GM21717 (cell line): ENCODE measurements around the gene AKAP6.

Experiments
- ATAC-seq: cut with Tn5 transposase; IDR thresholded peaks from one replicate; pipeline ENCODE4 v1.9.1; 2021; ENCODE audit warnings: mild to moderate bottlenecking, moderate library complexity; ENCODE audit not compliant: unreplicated experiment

The AKAP6 gene

DNA sequence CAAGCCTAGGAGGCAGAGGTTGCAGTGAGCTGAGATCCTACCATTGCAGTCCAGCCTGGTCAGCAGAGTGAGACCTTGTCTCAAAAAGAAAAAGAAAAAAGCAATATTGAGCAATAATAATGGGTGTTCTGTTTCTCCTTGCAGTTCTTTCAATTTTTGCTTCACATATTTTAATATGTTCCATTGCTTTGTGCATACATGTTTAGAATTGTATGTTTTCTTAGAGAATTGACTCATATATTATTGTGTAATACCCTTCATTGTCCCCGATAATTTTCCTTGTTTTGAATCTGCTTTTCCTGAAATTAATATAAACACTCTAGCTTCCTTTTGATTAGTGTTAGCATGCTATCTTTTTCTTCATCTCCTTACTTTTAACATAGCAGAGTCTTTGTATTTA lies 471.2 kb downstream of the AKAP6 start:
- ATAC-seq, result no peak

DNA sequence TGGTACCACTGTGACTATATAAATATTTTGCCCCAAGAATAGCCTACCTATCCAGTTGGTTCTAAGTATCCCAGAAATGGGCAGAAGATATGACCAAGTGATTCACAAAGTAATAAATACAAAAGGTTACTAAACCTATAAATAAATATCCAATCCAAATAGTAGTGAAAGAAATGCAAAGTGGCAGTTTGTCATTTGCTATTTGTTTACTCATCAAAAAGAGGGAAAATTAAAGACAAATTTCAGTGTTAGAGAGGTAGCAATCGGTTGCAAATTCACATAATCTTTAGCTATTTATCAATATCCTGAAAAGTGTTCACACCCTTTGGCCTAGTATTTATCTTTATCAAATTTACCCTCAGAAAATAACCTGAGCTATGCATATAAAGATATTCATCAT lies 473.2 kb downstream of the AKAP6 start:
- ATAC-seq, result no peak

DNA sequence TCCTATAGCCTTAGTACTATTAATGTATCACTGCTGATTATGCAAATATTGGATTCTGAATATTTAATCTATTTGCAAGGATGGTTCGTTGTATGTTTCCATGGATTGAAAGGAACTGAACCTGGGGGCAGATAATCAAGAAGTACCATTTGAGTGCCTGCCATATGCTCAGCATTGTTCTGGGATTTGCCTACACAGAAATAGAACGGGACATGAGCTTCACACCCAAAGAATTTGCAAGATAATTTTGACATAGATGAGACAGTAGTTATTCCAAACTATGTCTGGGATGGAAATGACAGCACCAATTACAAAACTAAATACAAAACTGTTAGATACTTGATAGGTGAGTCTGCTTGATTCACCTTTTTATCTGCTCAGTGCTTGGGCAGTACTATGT lies 476.9 kb downstream of the AKAP6 start:
- no peak for ATAC-seq

- no peak for ATAC-seq
These were observed 479.5 kb downstream of the AKAP6 start for GRCh38 chr14:32808644-32809043.

- no peak for ATAC-seq
These were observed 480.2 kb downstream of the AKAP6 start for GRCh38 chr14:32809255-32809654.

DNA sequence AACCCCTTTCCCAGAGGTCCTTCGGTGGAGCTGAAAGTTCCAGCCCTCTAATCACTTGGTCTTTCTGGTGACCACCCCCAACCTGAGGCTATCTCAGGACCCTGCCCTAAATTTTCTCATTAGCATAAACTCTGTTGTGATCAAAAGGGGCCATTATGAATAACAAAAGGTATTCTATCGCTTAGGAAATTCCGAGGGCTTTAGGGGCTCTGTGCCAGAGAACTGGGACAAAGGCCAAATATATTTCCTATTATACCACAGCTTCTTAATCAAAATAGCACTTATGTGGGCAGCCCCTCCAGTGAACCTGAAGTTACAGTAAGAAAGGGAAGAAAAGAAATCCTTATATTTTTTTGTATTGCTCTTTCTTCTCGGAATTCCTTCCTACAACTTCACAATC lies 484.3 kb downstream of the AKAP6 start:
- ATAC-seq, result no peak

DNA sequence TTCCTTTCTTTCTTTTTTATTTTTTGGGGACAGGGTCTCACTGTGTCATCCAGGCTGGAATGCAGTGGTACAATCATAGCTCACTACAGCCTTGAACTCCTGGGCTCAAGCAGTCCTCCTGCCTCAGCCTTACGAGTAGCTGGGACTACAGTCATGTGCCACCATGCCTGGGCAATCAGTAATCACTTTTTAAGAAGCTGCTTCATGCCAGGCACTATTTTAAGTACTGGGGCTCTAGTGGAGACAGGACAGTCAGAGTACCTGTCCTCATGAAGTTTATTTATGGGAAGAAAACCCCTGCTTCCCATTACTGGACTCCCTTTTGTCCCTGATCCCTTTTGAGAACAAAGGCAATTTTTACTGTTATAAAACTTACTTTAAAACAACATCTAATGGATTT lies 485.6 kb downstream of the AKAP6 start:
- ATAC-seq, result no peak

GRCh38 chr14:32816588-32816987 lies 487.5 kb downstream of the AKAP6 start:
- no peak for ATAC-seq

- ATAC-seq, result no peak
These were observed 488.7 kb downstream of the AKAP6 start for GRCh38 chr14:32817780-32818179.

DNA sequence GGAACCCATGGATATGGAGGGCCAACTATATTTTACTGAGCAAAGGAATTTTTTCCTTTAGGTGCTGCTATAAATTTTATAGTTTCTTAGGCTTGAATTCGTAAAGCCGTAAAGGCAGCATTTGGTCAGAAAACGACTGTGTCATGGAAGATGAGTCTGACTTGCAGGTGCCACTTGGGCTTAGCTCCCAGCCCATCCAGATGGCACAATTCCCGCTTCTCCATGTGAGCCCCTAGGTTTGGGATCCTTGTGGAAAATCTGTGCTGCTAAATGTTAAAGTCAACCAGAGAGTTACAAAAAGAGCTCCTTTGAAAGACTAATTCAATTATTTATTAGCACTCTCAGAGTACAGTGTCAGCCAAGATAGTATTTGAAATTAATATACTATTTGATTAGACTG lies 489.5 kb downstream of the AKAP6 start:
- no peak for ATAC-seq

- no peak for ATAC-seq
These were observed 491.1 kb downstream of the AKAP6 start for GRCh38 chr14:32820181-32820580.

- no peak for ATAC-seq
These were observed 491.6 kb downstream of the AKAP6 start for GRCh38 chr14:32820682-32821081.

GRCh38 chr14:32821964-32822653 lies 493.0 kb downstream of the AKAP6 start:
- ATAC-seq, result no peak

- ATAC-seq, result no peak
These were observed 494.6 kb downstream of the AKAP6 start for GRCh38 chr14:32823706-32824105.

- ATAC-seq, result no peak
These were observed 495.1 kb downstream of the AKAP6 start for GRCh38 chr14:32824195-32824594.

GRCh38 chr14:32825058-32825457 lies 496.0 kb downstream of the AKAP6 start:
- ATAC-seq, result no peak

DNA sequence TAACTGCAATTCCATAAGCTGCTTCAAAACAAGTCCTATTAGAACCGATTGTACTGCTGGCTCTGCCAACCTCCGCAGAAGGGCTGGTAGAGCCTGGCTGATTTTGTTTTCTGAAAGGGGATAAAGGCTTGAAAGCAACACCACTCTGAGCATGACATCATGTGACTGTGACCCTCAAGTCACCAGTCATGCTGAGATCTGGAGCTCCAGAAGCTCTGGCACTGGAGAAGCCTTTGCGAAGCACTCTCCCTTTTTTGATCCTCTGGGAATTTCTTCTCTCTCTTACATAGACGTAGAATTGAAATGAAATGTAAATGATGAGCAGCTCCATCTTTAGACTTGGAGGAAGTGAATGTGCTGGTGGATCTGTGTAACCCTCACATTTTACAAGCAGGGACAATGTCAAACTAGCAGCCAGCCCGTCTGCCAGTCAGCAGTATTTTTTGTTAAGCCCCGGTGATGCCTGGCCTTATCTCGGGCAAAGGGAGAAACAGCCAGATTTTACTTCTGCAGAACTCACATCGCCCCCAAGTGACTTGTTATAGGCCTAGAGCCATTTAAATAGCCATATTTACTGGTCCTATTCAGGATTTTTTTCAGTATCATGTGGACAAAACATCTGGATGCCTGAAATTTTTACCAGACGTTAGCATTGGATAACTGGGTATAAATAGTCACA lies 497.4 kb downstream of the AKAP6 start:
- ATAC-seq, result no peak

GRCh38 chr14:32827514-32827913 lies 498.4 kb downstream of the AKAP6 start:
- ATAC-seq, result no peak

DNA sequence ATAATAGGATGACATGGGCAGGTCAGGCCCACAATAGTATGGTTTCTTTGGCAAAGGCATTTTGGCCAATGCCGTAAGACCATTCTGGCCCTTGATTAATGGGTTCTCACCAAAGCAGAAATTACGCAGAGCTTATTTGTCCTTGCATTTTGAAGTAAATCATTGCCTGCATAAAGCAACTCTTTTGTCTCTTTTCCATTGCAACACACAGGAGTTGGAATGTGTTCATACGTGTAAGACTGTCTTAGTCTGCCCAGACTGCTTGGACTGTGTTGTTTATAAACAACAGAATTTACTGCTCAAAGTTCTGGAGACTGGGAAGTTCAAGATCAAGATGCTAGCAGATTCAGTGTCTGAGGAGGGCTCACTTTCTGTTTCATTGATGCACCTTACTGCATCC lies 506.8 kb downstream of the AKAP6 start:
- ATAC-seq, result no peak

- ATAC-seq, result no peak
These were observed 512.6 kb downstream of the AKAP6 start for GRCh38 chr14:32841698-32842097.

DNA sequence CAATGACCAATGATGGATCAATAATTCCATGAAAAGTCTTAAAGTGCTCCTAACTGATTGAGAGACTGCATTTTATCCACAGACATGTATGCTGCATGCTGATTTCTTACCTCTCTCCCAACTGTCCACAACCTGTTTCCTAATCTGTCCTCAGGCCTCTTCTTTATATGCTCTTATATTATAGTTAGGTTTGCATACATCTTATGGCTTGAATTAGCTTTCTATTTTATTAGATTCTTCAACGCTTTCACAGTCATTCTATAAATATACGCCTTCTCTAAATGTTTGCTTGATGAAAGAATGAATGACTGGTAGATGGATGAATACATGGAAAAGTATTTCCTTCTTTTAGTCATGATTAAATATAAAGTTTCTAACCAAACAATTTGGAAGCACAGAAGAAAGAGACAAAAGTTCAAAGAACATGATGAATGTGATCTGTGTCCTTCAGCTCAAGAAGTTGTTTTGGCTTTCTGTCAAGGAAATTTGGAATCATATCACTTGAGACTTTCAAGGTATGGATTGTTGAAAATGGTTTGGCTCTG lies 517.8 kb downstream of the AKAP6 start:
- ATAC-seq, result no peak

DNA sequence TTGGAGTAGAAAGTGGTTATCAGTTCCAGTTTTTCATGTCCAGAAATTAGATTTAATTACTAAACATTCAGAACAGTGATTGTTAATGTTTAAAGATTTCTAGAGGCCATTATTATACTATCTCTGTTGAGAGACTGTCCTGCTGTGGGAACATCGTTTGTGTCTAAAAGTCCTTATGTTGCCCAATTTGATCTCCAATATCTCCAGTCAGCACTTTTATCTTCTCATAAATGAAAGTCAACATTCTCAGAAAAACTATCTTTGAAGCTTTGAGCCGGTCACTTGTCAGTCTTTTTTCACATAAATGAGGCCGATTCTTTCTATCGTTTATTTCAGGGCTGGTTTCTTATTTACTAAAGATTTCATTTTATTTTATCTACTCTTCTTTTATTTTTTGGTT lies 518.8 kb downstream of the AKAP6 start:
- no peak for ATAC-seq
